ENCODE measurements around the gene RAP1GAP. TPM values are rescaled to one million over a fixed set of nuclear protein-coding genes. Genes with fewer than 3 reads are reported as not detected.

RAP1GAP gene
- total RNA-seq, 4 donors from 2014 or later: 14.1 to 37.4 (median 28.8) TPM

- no peak overlapping the region for H3K4me3 ChIP-seq
- TF ChIP-seq POLR2A (IDR thresholded peaks at IDR 0.05) (no peak), CTCF (IDR thresholded peaks at IDR 0.05) (no peak), POLR2AphosphoS5 (IDR thresholded peaks at IDR 0.05) (no peak), EP300 (IDR thresholded peaks at IDR 0.05; ENCODE audit: low read depth) (no peak)
- intact Hi-C loops (cut with DNase I; ENCODE audit: low total_unique reads): no loop called here
- no peak for DNase-seq
- 48% methylated on average over 3 of the region's 4 CpGs; no CpG with 5 or more reads in 1 of the 2 donors for WGBS, 2 donors (ENCODE audit: low coverage in 1 of 2)
- H3K9me3 ChIP-seq: no peaks in the 10 kb centered on the region
- peaks cover 56% of the 10 kb centered on the region for H3K27me3 ChIP-seq
- in situ Hi-C loops (cut with MboI; ENCODE audit: low pct_ligation_motif_present in 1 of 4, low pct_unique_long_range_greater_than_20kb in 1 of 4, low sequenced_read_pairs in 3 of 4): loop anchor here in 3 of 4 donors (25.0 kb wide), 2 partner anchors 148 to 423 kb away; partner anchors contain the start of gene ALPL (in 3 of the 3)
- H3K27ac ChIP-seq: no peak overlapping the region
- H3K4me1 ChIP-seq: peaks cover 0 to 4% (median 3%) of the 10 kb centered on the region in 4 donors
- no peaks in the 10 kb centered on the region for H3K36me3 ChIP-seq
Observed at GRCh38 chr1:21659924-21660326, 9.2 kb downstream of the RAP1GAP start.

GRCh38 chr1:21659099-21659923 is 9.8 kb downstream of the RAP1GAP start:
- in situ Hi-C loops (cut with MboI; ENCODE audit: low pct_ligation_motif_present in 1 of 4, low pct_unique_long_range_greater_than_20kb in 1 of 4, low sequenced_read_pairs in 3 of 4): loop anchor here in 3 of 4 donors (25.0 kb wide), 2 partner anchors 147 to 422 kb away; partner anchors contain the start of gene ALPL (in 3 of the 3)
- Histone ChIP-seq H3K27ac (no peak overlapping the region), H3K27me3 (peaks cover 52% of the 10 kb centered on the region), H3K4me3 (peak overlapping the region in 1 of 4 donors; percentile 24), H3K9me3 (no peaks in the 10 kb centered on the region), H3K36me3 (no peaks in the 10 kb centered on the region), H3K4me1 (peaks cover 0 to 4% (median 3%) of the 10 kb centered on the region in 4 donors)
- 2 to 3% methylated on average over 13 to 26 of the region's 64 CpGs for WGBS, 2 donors (ENCODE audit: low coverage in 1 of 2)
- intact Hi-C loops (cut with DNase I; ENCODE audit: low total_unique reads): no loop called here
- peak; percentile 74 for DNase-seq
- peak; percentile 92 to 97 (median 95) for TF ChIP-seq CTCF (IDR thresholded peaks at IDR 0.05)
- no peak for TF ChIP-seq POLR2A (IDR thresholded peaks at IDR 0.05)
- TF ChIP-seq EP300 (IDR thresholded peaks at IDR 0.05; ENCODE audit: low read depth): no peak
- TF ChIP-seq POLR2AphosphoS5 (IDR thresholded peaks at IDR 0.05): no peak

- in situ Hi-C loops (cut with MboI; ENCODE audit: low pct_ligation_motif_present in 1 of 4, low pct_unique_long_range_greater_than_20kb in 1 of 4, low sequenced_read_pairs in 3 of 4): loop anchor here in 3 of 4 donors (25.0 kb wide), 2 partner anchors 145 to 420 kb away; partner anchors contain the start of gene ALPL (in 3 of the 3)
- intact Hi-C loops (cut with DNase I; ENCODE audit: low total_unique reads): no loop called here
Observed at GRCh38 chr1:21657456-21658190, 11.5 kb downstream of the RAP1GAP start.

More at GRCh38 chr1:21657456-21658190, 11.5 kb downstream of the RAP1GAP start:
- no peaks in the 10 kb centered on the region for H3K9me3 ChIP-seq
- WGBS, 2 donors (ENCODE audit: low coverage in 1 of 2): 20 to 70% methylated on average over 1 to 10 of the region's 10 CpGs
- no peak overlapping the region for H3K4me3 ChIP-seq
- H3K27me3 ChIP-seq: peaks cover 40% of the 10 kb centered on the region
- TF ChIP-seq POLR2AphosphoS5 (IDR thresholded peaks at IDR 0.05) (no peak), EP300 (IDR thresholded peaks at IDR 0.05; ENCODE audit: low read depth) (no peak), POLR2A (IDR thresholded peaks at IDR 0.05) (no peak), CTCF (IDR thresholded peaks at IDR 0.05) (no peak)
- peaks cover 0 to 9% (median 3%) of the 10 kb centered on the region in 4 donors for H3K4me1 ChIP-seq
- DNase-seq: no peak
- no peaks in the 10 kb centered on the region for H3K36me3 ChIP-seq
- H3K27ac ChIP-seq: no peak overlapping the region

Measured in transverse colon (tissue), 4 donors.